OCI-LY7 (cell line): ENCODE data around the gene STRBP.

Experiments used
- CTCF ChIP-seq: fragments of 200-600 bp; sonication (generic); conservative IDR thresholded peaks from 2 replicates; pipeline ENCODE4 v1.5.1; 2014; ENCODE audit warnings: mild to moderate bottlenecking, antibody characterized with exemption, low read length, moderate library complexity, mixed read lengths
- EZH2phosphoT487 ChIP-seq: fragments of 200-600 bp; sonication (generic); IDR thresholded peaks from 2 replicates; pipeline ENCODE4 v1.6.1; 2018; ENCODE audit warnings: low read depth, borderline replicate concordance, mild to moderate bottlenecking, mixed run types, antibody characterized with exemption, low read length, moderate library complexity, mixed read lengths

DNA sequence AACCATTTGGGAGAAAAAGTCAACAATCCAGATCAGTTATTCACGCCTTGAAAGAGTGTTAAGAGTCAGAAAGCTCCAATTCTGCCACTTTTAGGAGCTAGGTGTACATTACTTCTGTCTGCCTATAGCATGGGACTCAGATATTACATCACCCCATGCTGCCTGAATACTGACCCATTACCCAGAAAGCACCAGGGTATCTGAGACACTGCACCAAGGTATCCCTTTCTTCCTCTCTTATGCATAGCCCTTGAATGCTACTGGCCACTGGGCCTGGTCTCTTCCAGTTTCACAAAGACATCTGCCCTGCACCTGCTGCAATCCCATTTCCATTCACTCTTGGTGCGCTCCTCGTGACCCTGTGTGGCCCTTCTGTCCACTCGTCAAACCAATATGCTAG is 2.6 kb downstream of the STRBP start:
- TF ChIP-seq CTCF (no peak), EZH2phosphoT487 (no peak)
